HCT116 (cell line): ENCODE measurements around the gene IQCK. TPM values are rescaled to one million over a fixed set of nuclear protein-coding genes. Genes with fewer than 3 reads are reported as not detected.

ENCODE experiments used
- ATAC-seq: fragments of 200-7000 bp; cut with Tn5 transposase; 2 replicates; pipeline ENCODE4 v1.9.1; 2020; ENCODE audit warnings: mild to moderate bottlenecking, moderate library complexity
- BruUV-seq: library from RNA; stranded (reverse); fragments of 400-500 nt; replicated peaks from 2 replicates; lab custom pipeline; 2021; lab: Mats Ljungman, UMichigan
- CTCF ChIA-PET: fragments of 300-600 bp; sonication (Branson Sonifier 250); formaldehyde crosslinking; loops from one replicate; lab custom pipeline; 2021; ENCODE audit warnings: antibody characterized with exemption; lab: Charles Lee
- POLR2A ChIA-PET: fragments of 300-600, 350-600 bp; sonication (Branson Sonifier 250); formaldehyde crosslinking; loops from one replicate; lab custom pipeline; 2021; ENCODE audit warnings: antibody characterized with exemption; lab: Charles Lee
- RAD21 ChIA-PET, 2 experiments: fragments of 300-600 bp; sonication (Branson Sonifier 250); formaldehyde crosslinking; loops; one replicate each; lab custom pipeline; 2023; ENCODE audit warnings: low total read pairs in 2 of 2; ENCODE audit not compliant: uncharacterized antibody in 2 of 2, unreplicated experiment in 2 of 2, low non-redundant PET in 1 of 2; lab: Charles Lee
- DNase-seq: peaks from one replicate; pipeline ENCODE4 v3.0.0-alpha.2; 2010; ENCODE audit warnings: low read depth, low spot score
- H2AFZ ChIP-seq: fragments of 200-600 bp; shearing (Covaris generic), sonication (generic); 2 replicates; pipeline ENCODE4 v1.6.1; 2017; ENCODE audit warnings: low read depth, mixed run types, mixed read lengths, antibody characterized with exemption, low read length; ENCODE audit not compliant: poor library complexity, severe bottlenecking
- H3K27ac ChIP-seq: 2 replicates; pipeline ENCODE4 v1.5.1; 2012; ENCODE audit warnings: low read depth, low read length
- H3K27me3 ChIP-seq: fragments of 200-600 bp; sonication (generic); 2 replicates; pipeline ENCODE4 v1.6.1; 2016; ENCODE audit warnings: mixed run types, low read length, mixed read lengths; ENCODE audit not compliant: insufficient read depth
- H3K36me3 ChIP-seq, 2 experiments: fragments of 200-500 bp in 1 of 2; fragments of 200-600 bp in 1 of 2; sonication (Bioruptor generic) in 1 of 2; sonication (generic) in 1 of 2; 2 replicates each; pipeline versions ENCODE4 v1.5.1 to v1.6.1; 2014 to 2016; ENCODE audit warnings: low read length in 2 of 2, inconsistent platforms in 1 of 2, mixed read lengths in 1 of 2, mixed run types in 1 of 2; ENCODE audit not compliant: insufficient read depth in 2 of 2, control insufficient read depth in 1 of 2
- H3K4me1 ChIP-seq, 2 experiments: fragments of 200-600 bp in 1 of 2; sonication (generic) in 1 of 2; 2 replicates each; pipeline versions ENCODE4 v1.5.1 to v1.6.1; 2012 to 2017; ENCODE audit warnings: low read length in 2 of 2, inconsistent platforms in 1 of 2, mild to moderate bottlenecking in 1 of 2, mixed read lengths in 1 of 2, mixed run types in 1 of 2, moderate library complexity in 1 of 2; ENCODE audit not compliant: insufficient read depth in 2 of 2, control insufficient read depth in 1 of 2
- H3K4me2 ChIP-seq: fragments of 200-600 bp; sonication (generic); 2 replicates; pipeline ENCODE4 v1.6.1; 2017; ENCODE audit warnings: mixed run types, low read length, mixed read lengths
- H3K4me3 ChIP-seq, 2 experiments: fragments of 200-600 bp in 1 of 2; sonication (generic) in 1 of 2; replicated peaks in 1 of 2; 2 replicates each; pipeline ENCODE4 v1.5.1; 2011 to 2016; ENCODE audit warnings: low read length in 2 of 2, control low read depth in 1 of 2, low read depth in 1 of 2, mild to moderate bottlenecking in 1 of 2, mixed read lengths in 1 of 2, mixed run types in 1 of 2
- H3K79me2 ChIP-seq: fragments of 200-600 bp; sonication (generic); 2 replicates; pipeline ENCODE4 v1.6.1; 2017; ENCODE audit warnings: mild to moderate bottlenecking, mixed run types, low read length, moderate library complexity, mixed read lengths; ENCODE audit not compliant: insufficient read depth
- H3K9ac ChIP-seq: fragments of 200-600 bp; sonication (generic); 2 replicates; pipeline ENCODE4 v1.6.1; 2016; ENCODE audit warnings: low read length, mixed read lengths
- H3K9me2 ChIP-seq: fragments of 200-600 bp; sonication (generic), shearing (Covaris generic); 2 replicates; pipeline ENCODE4 v1.6.1; 2017; ENCODE audit warnings: mixed run types, mild to moderate bottlenecking, moderate library complexity; ENCODE audit not compliant: insufficient read depth
- H3K9me3 ChIP-seq, 2 experiments: fragments of 200-500 bp in 1 of 2; fragments of 200-600 bp in 1 of 2; sonication (Bioruptor generic) in 1 of 2; sonication (generic) in 1 of 2; 2 replicates each; pipeline ENCODE4 v1.6.1; 2014 to 2017; ENCODE audit warnings: low read length in 2 of 2, mixed read lengths in 2 of 2, inconsistent platforms in 1 of 2, low read depth in 1 of 2, mild to moderate bottlenecking in 1 of 2, mixed run types in 1 of 2, moderate library complexity in 1 of 2; ENCODE audit not compliant: control insufficient read depth in 1 of 2, insufficient read depth in 1 of 2
- H4K20me1 ChIP-seq: fragments of 200-600 bp; sonication (generic), shearing (Covaris generic); 2 replicates; pipeline ENCODE4 v1.6.1; 2017; ENCODE audit warnings: mixed run types, mild to moderate bottlenecking, moderate library complexity; ENCODE audit not compliant: insufficient read depth
- CEBPB ChIP-seq: IDR thresholded peaks from 2 replicates; pipeline ENCODE4 v1.6.1; 2012; ENCODE audit warnings: low read depth
- EZH2phosphoT487 ChIP-seq: fragments of 200-600 bp; IDR thresholded peaks from 2 replicates; pipeline ENCODE4 v1.6.1; 2018; ENCODE audit warnings: antibody characterized with exemption, borderline replicate concordance
- POLR2AphosphoS5 ChIP-seq: IDR thresholded peaks from 2 replicates; pipeline ENCODE4 v1.6.1; 2011; ENCODE audit warnings: mild to moderate bottlenecking, low read depth, low read length, moderate library complexity
- RAD21 ChIP-seq: IDR thresholded peaks from 2 replicates; pipeline ENCODE4 v1.6.1; 2012; ENCODE audit warnings: low read depth, mild to moderate bottlenecking
- SIN3A ChIP-seq: IDR thresholded peaks from 2 replicates; pipeline ENCODE4 v1.6.1; 2012; ENCODE audit warnings: low read depth
- SP1 ChIP-seq: IDR thresholded peaks from 2 replicates; pipeline ENCODE4 v1.6.1; 2012; ENCODE audit warnings: low read depth
- YY1 ChIP-seq: IDR thresholded peaks from 2 replicates; pipeline ENCODE4 v1.6.1; 2011; ENCODE audit warnings: low read length, low read depth, moderate library complexity, mild to moderate bottlenecking; ENCODE audit not compliant: insufficient replicate concordance; ENCODE audit errors: extremely low read depth
- ZNF274 ChIP-seq: fragments of 200-500 bp; sonication (Bioruptor generic); IDR thresholded peaks from 2 replicates; pipeline ENCODE4 v1.6.1; 2014; ENCODE audit warnings: mild to moderate bottlenecking, low read depth, low read length, inconsistent platforms
- intact Hi-C: fragments of 100-400 bp; cut with micrococcal nuclease; formaldehyde crosslinking; loops from 2 replicates; pipeline ENCODE4 v1.10.0; 2022
- total RNA-seq: library from RNA; stranded (reverse); gene quantifications from one replicate; pipeline ENCODE4 v1.2.1, GENCODE V29; 2021; ENCODE audit not compliant: unreplicated experiment
- TF ChIP-seq, protein P1 (sequence below): IDR thresholded peaks from 2 replicates; pipeline ENCODE4 v1.6.1; 2012
- TF ChIP-seq, protein P2 (sequence below): IDR thresholded peaks from 2 replicates; pipeline ENCODE4 v1.6.1; 2012

The IQCK gene
- total RNA-seq, 1 experiment from 2014 or later = 11.8 TPM

DNA sequence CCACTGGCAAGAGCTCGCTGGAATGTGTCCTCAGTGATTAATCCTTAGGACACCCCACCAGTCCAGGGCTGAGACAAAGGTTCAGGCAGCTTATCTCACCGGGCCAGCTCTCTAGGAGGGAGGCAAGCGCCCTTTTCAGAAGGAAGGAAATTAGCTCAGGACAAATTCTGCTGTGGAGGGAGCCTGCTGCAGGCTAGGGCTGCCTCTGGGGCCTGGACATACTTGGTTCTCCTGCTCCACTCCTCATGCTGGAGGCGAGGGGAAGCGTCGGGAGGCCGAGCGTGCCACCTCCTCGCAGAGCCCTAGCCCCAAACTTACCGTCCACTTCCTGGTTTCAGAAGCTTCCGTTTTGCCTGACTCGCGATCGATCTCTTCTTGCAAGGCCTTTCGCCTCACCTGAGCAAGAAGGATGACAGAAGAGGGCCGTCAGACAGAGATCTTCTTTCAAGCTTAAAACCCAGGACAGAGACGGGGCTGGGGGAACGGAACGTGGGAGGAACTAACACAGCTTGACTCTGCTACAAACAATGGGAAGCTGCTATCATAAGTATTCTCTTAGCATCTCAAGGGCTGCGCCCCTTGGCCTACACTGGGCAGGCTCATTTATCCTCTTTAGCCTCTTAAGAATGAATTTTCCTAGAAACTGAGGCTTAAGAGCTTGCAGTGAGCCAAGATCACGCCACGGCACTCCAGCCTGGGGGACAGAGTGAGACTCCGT is 7.7 kb upstream of the IQCK start:
- H3K36me3 ChIP-seq = peaks cover 34 to 59% of the 10 kb centered on the region in 2 experiments
- ATAC-seq = no peak
- peaks cover 74% of the 10 kb centered on the region for H3K79me2 ChIP-seq
- POLR2A ChIA-PET = no interaction called here
- no peaks in the 10 kb centered on the region for H3K27me3 ChIP-seq
- no peak overlapping the region for H3K9ac ChIP-seq
- TF ChIP-seq, protein P1, sequence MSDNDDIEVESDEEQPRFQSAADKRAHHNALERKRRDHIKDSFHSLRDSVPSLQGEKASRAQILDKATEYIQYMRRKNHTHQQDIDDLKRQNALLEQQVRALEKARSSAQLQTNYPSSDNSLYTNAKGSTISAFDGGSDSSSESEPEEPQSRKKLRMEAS = no peak
- TF ChIP-seq SP1 = no peak
- TF ChIP-seq EZH2phosphoT487 = no peak
- TF ChIP-seq CEBPB = no peak
- TF ChIP-seq YY1 = no peak
- TF ChIP-seq ZNF274 = no peak
- TF ChIP-seq, protein P2, sequence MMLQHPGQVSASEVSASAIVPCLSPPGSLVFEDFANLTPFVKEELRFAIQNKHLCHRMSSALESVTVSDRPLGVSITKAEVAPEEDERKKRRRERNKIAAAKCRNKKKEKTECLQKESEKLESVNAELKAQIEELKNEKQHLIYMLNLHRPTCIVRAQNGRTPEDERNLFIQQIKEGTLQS = no peak
- no peak for TF ChIP-seq POLR2AphosphoS5
- no peak for TF ChIP-seq SIN3A
- TF ChIP-seq RAD21 = no peak
- no peak overlapping the region for H3K4me3 ChIP-seq
- CTCF ChIA-PET = no interaction called here
- RAD21 ChIA-PET = no interaction called here
- peaks cover 0 to 6% of the 10 kb centered on the region in 2 experiments; a peak in 2 of 4 replicates for H3K4me1 ChIP-seq
- H3K9me2 ChIP-seq = no peaks in the 10 kb centered on the region
- no peak for DNase-seq
- intact Hi-C loops = no loop called here
- H4K20me1 ChIP-seq = no peaks in the 10 kb centered on the region
- H3K9me3 ChIP-seq = no peaks in the 10 kb centered on the region
- no peak overlapping the region for H3K4me2 ChIP-seq
- H3K27ac ChIP-seq = no peak overlapping the region
- no peak overlapping the region for H2AFZ ChIP-seq
- no TSS peak for BruUV-seq
